Upper lobe of left lung (tissue), 4 donors: ENCODE measurements around the gene ABCF3.

Experiments
- POLR2AphosphoS5 ChIP-seq, 2 donors: sonication (generic); formaldehyde crosslinking; IDR thresholded peaks; one replicate each; pipeline ENCODE4 v1.5.1; 2017; ENCODE audit warnings: antibody characterized with exemption in 2 of 2
- TF ChIP-seq, protein P1 (sequence below), 6 experiments: fragments of 450-650 bp in 4 of 6; fragments of 200-600 bp in 2 of 6; sonication (generic) in 2 of 6; IDR thresholded peaks; one replicate each; pipeline ENCODE4 v1.5.1; 2016 to 2019; ENCODE audit warnings: antibody characterized with exemption in 6 of 6

DNA sequence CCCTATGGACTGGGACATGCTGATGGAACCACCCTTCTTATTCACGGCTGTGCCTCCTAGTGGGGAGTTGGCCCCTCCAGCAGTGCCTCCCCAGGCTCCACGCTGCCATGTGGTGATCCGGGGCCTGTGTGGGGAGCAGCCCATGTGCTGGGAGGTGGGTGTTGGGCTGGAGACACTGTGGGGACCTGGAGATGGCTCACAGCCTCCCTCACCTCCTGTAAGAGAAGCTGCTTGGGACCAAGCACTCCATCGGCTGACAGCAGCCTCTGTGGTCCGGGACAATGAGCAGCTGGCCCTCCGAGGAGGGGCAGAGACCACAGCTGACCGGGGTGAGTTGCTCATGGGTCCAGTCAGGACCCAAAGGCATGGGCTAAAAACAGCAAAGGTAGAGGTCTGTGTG is 53.7 kb downstream of the ABCF3 start:
- TF ChIP-seq, protein P1, sequence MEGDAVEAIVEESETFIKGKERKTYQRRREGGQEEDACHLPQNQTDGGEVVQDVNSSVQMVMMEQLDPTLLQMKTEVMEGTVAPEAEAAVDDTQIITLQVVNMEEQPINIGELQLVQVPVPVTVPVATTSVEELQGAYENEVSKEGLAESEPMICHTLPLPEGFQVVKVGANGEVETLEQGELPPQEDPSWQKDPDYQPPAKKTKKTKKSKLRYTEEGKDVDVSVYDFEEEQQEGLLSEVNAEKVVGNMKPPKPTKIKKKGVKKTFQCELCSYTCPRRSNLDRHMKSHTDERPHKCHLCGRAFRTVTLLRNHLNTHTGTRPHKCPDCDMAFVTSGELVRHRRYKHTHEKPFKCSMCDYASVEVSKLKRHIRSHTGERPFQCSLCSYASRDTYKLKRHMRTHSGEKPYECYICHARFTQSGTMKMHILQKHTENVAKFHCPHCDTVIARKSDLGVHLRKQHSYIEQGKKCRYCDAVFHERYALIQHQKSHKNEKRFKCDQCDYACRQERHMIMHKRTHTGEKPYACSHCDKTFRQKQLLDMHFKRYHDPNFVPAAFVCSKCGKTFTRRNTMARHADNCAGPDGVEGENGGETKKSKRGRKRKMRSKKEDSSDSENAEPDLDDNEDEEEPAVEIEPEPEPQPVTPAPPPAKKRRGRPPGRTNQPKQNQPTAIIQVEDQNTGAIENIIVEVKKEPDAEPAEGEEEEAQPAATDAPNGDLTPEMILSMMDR (IDR thresholded peaks at IDR 0.05) = no peak
- no peak for TF ChIP-seq POLR2AphosphoS5 (IDR thresholded peaks at IDR 0.05)
